Activated CD4-positive, alpha-beta T cell treated with anti-CD3 and anti-CD28 coated beads, Interleukin-2, amount 50 U/mL, for 24 hours (primary cell): ENCODE results near the gene CERS6.

Experiments used
- DNase-seq, 2 donors: peaks; one replicate each; pipeline ENCODE4 v3.0.0-alpha.2; 2020; ENCODE audit warnings: low read depth in 1 of 2, low spot score in 1 of 2

The CERS6 gene

GRCh38 chr2:168596881-168597655 lies 141.0 kb downstream of the CERS6 start:
- no peak for DNase-seq

DNA sequence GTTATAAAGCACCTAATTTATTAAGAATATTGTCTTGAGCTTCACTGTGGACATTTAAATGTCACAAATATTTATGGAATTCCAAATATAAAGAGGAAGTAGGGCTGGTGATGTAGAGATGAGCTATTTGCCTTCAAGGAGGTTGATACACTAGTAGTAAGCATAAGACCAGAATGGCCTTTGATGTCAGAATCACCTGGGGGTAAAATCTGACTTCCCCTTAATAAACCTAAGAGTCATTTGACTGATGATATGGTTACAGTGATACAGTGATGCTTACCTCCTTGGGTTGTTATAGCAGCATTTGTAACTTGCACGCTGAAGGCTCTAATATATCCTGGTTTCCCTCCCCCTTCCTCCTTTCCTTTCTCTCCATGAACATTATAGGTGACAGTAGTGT lies 143.7 kb downstream of the CERS6 start:
- no peak for DNase-seq

DNA sequence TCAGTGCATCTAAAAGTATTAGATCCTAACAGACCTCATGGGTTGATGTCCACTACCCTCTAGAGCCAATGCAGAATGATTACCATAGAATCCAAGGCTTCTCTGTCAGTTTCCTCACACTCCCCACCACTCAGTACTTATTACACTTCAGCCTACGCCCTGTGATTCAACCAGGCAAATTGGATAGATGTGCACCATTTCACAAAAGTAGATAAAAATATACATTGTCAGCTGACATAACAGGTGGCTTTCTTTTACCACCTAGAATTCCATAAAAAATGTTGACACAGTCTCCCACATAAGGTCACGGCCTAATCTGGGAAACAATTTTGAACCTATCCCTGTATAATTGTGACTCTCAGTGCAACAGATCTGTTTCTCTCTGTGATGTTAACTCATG lies 144.9 kb downstream of the CERS6 start:
- no peak for DNase-seq

DNA sequence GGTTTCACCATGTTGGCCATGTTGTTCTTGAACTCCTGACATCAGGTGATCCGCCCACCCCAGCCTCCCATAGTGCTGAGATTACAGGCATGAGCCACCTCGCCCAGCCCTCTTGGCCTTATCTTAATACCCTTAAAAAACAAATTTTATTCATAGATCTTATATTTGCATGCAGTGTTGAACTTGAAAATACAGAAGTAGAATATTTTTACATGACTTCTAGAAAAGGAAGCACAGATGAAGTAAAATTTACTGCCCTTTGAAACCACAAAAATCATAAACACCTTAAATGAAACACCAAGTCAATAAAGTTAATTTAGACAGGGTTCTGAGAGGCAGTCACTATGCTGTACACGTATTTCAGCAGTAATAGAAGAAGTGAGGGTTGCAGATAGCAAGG lies 145.7 kb downstream of the CERS6 start:
- no peak for DNase-seq

GRCh38 chr2:168602379-168602778 lies 146.3 kb downstream of the CERS6 start:
- no peak for DNase-seq

DNA sequence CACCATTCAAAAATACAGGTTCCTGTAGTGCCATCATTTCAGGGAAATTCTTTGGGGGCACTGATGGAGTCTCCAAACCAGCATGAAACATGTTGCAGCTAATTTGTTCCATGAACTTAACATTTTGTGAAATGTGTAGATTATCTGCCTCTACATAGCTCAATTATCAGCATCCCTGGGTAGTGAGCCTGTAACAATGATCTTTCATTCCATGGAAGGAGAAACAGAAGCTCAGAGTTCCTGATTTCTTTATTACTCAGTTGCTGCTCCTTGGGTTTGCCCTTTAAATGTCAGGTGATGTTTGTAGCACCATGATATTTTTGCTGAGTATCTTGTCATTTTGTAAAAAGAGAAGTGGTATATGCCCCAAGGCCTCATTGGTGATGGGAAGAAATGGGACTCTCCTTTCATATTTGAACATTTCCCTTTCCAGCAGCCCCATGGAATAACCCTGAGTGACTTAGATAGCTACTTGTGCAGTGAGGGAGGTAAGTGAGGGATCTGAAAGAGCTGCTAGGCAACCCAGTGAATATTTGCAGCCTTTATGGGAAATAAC lies 146.9 kb downstream of the CERS6 start:
- no peak for DNase-seq

GRCh38 chr2:168603439-168603961 lies 147.4 kb downstream of the CERS6 start:
- DNase-seq = no peak

GRCh38 chr2:168604252-168604651 lies 148.2 kb downstream of the CERS6 start:
- DNase-seq = no peak

- no peak for DNase-seq
These were observed 151.9 kb downstream of the CERS6 start for GRCh38 chr2:168607992-168608391.

GRCh38 chr2:168608796-168609195 lies 152.7 kb downstream of the CERS6 start:
- no peak for DNase-seq

DNA sequence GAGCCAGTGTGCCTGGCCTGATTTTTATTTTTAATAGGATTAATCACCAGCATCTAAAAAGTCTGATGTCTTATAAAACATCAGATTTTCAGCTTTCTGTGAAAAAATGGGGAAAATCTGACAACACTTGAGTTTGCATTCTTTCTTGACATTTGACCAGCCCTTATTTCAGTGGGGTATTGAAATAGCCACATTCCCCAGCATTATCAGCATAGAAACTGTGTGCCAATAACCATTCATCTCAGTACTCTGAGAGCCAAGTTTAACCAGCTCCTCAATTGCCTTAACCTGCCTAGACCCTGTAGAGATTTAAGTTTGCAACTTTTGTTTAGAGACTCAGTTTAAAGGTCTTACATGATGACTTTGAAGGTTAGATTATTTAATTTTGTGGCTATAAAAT lies 155.0 kb downstream of the CERS6 start:
- no peak for DNase-seq

DNA sequence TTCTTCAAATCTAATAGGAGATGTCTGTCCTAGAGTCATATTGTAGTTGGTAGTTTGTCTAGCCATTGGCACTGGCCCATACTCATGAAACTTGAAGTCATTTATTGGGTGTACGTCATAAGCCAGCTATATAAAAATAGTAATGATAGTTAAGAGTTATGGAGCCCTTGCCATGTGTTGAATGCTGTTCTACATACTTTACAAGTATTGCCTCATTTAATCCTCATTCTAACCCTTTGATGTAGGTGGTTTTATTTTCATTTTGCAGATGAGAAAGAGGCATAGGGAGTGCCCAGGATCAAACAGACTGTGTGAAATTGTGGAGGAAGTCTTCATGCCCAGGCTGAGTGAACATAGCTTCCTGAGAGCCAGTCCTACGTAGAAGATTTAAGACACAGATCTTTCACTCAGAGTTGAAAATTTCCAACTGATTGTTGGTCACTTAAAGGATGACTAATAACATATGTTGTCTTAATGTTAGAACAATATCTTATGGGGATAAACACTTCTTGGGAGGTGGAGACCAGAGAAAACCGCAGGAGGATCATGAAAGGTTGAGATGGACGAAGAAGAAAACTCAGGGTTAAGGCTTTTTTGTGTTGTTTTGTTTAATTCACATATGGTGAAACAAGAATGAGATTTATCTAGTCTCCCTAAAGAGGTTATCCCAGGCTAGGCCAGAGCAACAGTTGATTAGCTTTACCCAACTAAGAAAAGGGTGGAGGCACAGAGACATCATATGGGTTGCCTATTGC lies 156.0 kb downstream of the CERS6 start:
- DNase-seq = no peak

- DNase-seq = no peak
These were observed 156.6 kb downstream of the CERS6 start for GRCh38 chr2:168612719-168613118.

DNA sequence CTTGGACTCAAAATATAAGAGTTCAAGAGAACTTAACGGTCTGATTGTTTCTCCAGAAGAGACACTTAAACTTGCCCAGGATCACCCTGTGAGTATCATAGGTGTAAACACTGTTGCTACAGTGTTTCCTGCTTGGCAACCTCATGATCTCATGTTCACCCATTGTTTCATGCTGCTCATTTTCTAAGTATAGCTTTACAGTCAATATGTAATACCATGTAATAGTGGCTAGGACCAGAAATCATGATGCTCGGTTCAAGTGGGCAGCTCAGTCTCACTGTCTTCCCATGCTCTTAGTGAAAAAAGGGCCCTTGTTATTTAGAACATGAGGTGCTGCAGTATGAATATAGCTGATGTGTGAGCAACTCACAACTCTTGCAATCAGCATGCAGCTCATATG lies 157.5 kb downstream of the CERS6 start:
- DNase-seq = no peak

GRCh38 chr2:168614172-168615018 lies 158.3 kb downstream of the CERS6 start:
- DNase-seq = no peak

GRCh38 chr2:168620554-168620953 lies 164.5 kb downstream of the CERS6 start:
- no peak for DNase-seq

- DNase-seq = no peak
These were observed 166.5 kb downstream of the CERS6 start for GRCh38 chr2:168622559-168622958.

- no peak for DNase-seq
These were observed 168.0 kb downstream of the CERS6 start for GRCh38 chr2:168624028-168624427.

DNA sequence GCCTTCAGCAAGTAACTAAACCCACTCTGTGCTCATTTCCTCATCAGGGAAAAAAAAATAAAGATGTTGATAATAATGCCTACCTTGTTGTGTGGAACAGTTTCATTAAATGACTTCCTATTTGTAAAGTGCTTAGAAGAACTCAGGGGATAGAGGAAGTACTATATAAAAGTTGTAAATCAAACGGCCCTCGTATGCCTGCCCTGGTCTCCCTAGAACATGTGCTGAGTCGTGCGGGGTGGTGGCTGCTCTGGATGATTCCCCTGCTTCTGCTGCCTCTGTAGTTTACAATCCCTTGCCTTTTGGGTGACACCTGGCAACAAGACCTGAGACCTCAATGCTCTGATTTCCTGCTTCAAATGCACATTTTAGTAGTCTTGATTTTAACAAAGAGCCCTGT lies 170.0 kb downstream of the CERS6 start:
- DNase-seq = no peak

GRCh38 chr2:168626647-168627046 lies 170.6 kb downstream of the CERS6 start:
- DNase-seq = no peak

- no peak for DNase-seq
These were observed 176.6 kb downstream of the CERS6 start for GRCh38 chr2:168632709-168633121.
